Body of pancreas (tissue), 4 donors: Measurements from ENCODE around the gene PCSK4. TPM values are rescaled to one million over a fixed set of nuclear protein-coding genes. Genes with fewer than 3 reads are reported as not detected.
A peak's percentile ranks its signal among the peaks of the same experiment; 100 is the strongest.
"Not testable (repeated sequence)": the region's sequence is repeated elsewhere in the genome, so short reads cannot be mapped to it uniquely, and the experiment has no call there.

ENCODE experiments used
- ATAC-seq: fragments of 150-250 bp; one replicate; pipeline ENCODE4 v1.9.1; 2016
- DNase-seq, 4 donors: peaks; one replicate each; pipeline ENCODE4 v3.0.0-alpha.2; 2019
- H3K27ac ChIP-seq, 4 donors: fragments of 200-600 bp; sonication (generic); 1 replicate in 3 of 4; 2 replicates in 1 of 4; pipeline versions ENCODE4 v1.5.1 to v1.6.1; 2016 to 2019; ENCODE audit warnings: mild to moderate bottlenecking in 1 of 4, mixed read lengths in 1 of 4, moderate library complexity in 1 of 4
- H3K27me3 ChIP-seq, 2 donors: fragments of 200-600 bp; sonication (generic); one replicate each; pipeline ENCODE4 v1.6.0; 2016; ENCODE audit warnings: mild to moderate bottlenecking in 1 of 2
- H3K36me3 ChIP-seq, 2 donors: fragments of 200-600 bp; sonication (generic); replicated peaks in 1 of 2; 2 replicates each; pipeline ENCODE4 v1.5.1; 2016; ENCODE audit warnings: low read depth in 2 of 2; ENCODE audit not compliant: insufficient read depth in 1 of 2
- H3K4me1 ChIP-seq: fragments of 200-600 bp; sonication (generic); one replicate; pipeline ENCODE4 v1.6.0; 2016
- H3K4me3 ChIP-seq, 2 donors: fragments of 200-600 bp; sonication (generic); 1 replicate in 1 of 2; 2 replicates in 1 of 2; pipeline ENCODE4 v1.5.1; 2016 to 2019
- H3K9me3 ChIP-seq, 3 donors: fragments of 200-600 bp; sonication (generic); 1 replicate in 2 of 3; 2 replicates in 1 of 3; pipeline ENCODE4 v1.5.1; 2016
- CTCF ChIP-seq, 7 experiments: fragments of 450-650 bp in 4 of 7; fragments of 200-600 bp in 3 of 7; sonication (generic) in 3 of 7; IDR thresholded peaks; one replicate each; pipeline ENCODE4 v1.5.1; 2016 to 2019; ENCODE audit warnings: antibody characterized with exemption in 7 of 7
- POLR2A ChIP-seq, 3 donors: fragments of 450-650 bp; IDR thresholded peaks; one replicate each; pipeline ENCODE4 v1.6.1; 2016; ENCODE audit warnings: antibody characterized with exemption in 3 of 3, mild to moderate bottlenecking in 2 of 3
- WGBS, 2 donors: methylation state at CpG; one replicate each; pipeline ENCODE4 v1.1.5; 2017; 5-methylcytosine and 5-hydroxymethylcytosine counted together
- intact Hi-C: fragments of 100-400 bp; cut with DNase I; formaldehyde crosslinking; loops from one replicate; pipeline ENCODE4 v1.15.1; 2023
- total RNA-seq, 2 donors: library from RNA; depleted of rRNA; stranded (reverse); fragments of >200 nt; gene quantifications; one replicate each; pipeline ENCODE4 v1.1.0, GENCODE V29; 2016

PCSK4 gene
- total RNA-seq, 2 donors from 2014 or later, result 5.2 to 10.9 TPM

DNA sequence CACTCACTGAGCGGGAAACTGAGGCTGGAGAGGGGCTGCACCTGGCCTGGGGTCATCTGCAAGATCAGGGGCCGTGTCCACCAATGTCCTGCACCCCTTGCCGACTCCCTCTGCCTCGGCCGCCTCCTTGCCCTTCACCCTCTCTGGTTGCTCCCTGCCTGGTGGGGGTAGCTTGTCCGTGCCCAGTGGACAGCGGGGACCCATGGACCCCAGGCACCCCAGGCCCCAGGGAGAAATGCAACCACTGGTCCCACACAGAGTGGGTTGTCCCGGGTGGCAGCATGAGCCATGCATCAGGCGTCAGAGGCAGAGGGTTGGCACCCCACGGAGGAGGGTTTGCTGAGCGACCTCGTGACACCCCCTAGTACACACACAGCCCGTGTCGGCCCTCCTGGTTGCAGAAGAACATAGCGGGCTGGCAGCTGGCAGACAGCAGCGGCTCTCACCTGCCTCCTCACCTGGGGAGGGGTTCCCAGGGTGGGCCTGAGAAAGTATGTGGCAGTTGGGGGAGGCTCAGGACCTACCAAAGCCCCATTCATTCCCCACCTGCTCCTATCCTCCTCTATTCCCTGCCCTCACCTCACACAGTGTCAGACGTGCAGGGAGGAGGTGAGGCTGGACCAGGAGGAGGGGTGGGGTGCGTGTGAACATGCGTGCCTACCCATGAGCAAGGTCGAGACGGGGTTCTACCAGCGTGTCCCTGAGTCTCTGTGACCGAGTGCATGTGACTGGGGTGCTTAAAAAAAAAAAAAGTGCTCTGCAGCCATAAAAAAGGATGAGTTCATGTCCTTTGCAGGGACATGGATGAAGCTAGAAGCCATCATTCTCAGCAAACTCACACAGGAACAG is 14.0 kb upstream of the PCSK4 start:
- Histone ChIP-seq H3K9me3 (no peaks in the 10 kb centered on the region), H3K36me3 (no peaks in the 10 kb centered on the region), H3K4me3 (no peak overlapping the region), H3K4me1 (peaks cover 36% of the 10 kb centered on the region), H3K27me3 (no peaks in the 10 kb centered on the region), H3K27ac (no peak overlapping the region)
- intact Hi-C loops, result no loop called here
- TF ChIP-seq CTCF (IDR thresholded peaks at IDR 0.05) (no peak), POLR2A (IDR thresholded peaks at IDR 0.05) (no peak)
- WGBS, 2 donors, result 35 to 37% methylated on average over 10 to 23 of the region's 23 CpGs
- DNase-seq, result peak in 1 of 4 donors; percentile 11
- ATAC-seq, result no peak

- Histone ChIP-seq H3K27ac (no peak overlapping the region), H3K4me1 (peaks cover 36% of the 10 kb centered on the region), H3K4me3 (no peak overlapping the region), H3K36me3 (no peaks in the 10 kb centered on the region), H3K27me3 (no peaks in the 10 kb centered on the region), H3K9me3 (no peaks in the 10 kb centered on the region)
- no peak for ATAC-seq
- peak; percentile 43 to 65 (median 50) for DNase-seq
- WGBS, 2 donors, result 16 to 43% methylated on average over 12 to 38 of the region's 49 CpGs
- intact Hi-C loops, result no loop called here
- TF ChIP-seq CTCF (IDR thresholded peaks at IDR 0.05), result peak; percentile 43 to 68 (median 56)
- no peak for TF ChIP-seq POLR2A (IDR thresholded peaks at IDR 0.05)
Observed at GRCh38 chr19:1503089-1503924, 13.2 kb upstream of the PCSK4 start.

DNA sequence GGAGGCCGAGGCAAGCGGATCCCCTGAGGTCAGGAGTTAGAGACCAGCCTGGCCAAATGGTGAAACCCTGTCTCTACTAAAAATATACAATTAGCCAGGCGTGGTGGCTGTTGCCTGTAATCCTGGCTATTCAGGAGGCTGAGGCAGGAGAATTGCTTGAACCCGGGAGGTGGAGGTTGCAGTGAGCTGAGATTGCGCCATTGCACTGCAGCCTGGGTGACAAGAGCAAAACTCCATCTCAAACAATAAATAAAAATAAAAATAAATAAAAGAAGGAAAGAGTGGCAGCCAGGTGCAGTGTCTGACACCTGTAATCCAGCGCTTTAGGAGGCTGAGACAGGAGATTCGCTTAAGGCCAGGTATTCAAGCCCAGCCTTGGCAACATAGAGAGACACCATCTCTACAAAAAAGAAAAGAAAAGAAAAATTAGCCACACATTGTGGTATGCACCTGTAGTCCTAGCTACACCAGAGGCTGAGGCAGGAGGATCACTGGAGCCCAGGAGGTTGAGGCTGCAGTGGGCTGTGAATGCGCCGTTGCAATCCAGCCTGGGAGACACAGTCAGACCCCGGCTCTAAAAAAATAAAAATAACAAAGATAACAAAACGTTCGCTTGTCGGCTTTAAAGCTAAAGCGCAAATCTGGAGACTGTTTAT is 12.4 kb upstream of the PCSK4 start:
- H3K27me3 ChIP-seq, result no peaks in the 10 kb centered on the region
- DNase-seq (no peak), ATAC-seq (no peak)
- intact Hi-C loops, result no loop called here
- H3K4me1 ChIP-seq, result peaks cover 31% of the 10 kb centered on the region
- no peak for TF ChIP-seq POLR2A (IDR thresholded peaks at IDR 0.05)
- no peak for TF ChIP-seq CTCF (IDR thresholded peaks at IDR 0.05)
- H3K27ac ChIP-seq, result no peak overlapping the region
- H3K9me3 ChIP-seq, result no peaks in the 10 kb centered on the region
- H3K4me3 ChIP-seq, result no peak overlapping the region
- no peaks in the 10 kb centered on the region for H3K36me3 ChIP-seq
- WGBS, 2 donors, result 67 to 72% methylated on average over 14 of the region's 14 CpGs

DNA sequence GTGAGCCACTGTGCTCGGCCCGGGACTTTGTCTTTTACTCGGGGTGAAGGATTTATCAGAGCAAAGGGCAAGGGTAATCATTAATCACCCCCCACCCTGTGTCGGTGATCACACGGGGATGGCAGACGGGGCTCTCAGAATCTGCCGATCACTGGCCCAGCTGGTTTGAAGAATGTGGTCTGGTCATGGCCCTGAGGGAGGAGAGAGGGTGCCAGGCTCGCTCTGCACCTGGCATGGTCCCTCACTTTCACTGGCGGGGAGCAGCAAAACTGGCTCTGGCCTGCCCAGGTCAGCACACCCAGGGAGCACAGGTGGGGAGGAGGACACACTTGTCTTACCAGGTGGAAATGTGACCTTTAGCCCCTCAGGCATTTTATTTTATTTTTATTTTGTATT is 11.0 kb upstream of the PCSK4 start:
- TF ChIP-seq CTCF (IDR thresholded peaks at IDR 0.05) (no peak), POLR2A (IDR thresholded peaks at IDR 0.05) (no peak)
- Histone ChIP-seq H3K27me3 (no peaks in the 10 kb centered on the region), H3K4me3 (no peak overlapping the region), H3K27ac (peak overlapping the region in 3 of 4 donors; percentile 56 to 71 (median 69)), H3K9me3 (no peaks in the 10 kb centered on the region), H3K36me3 (no peaks in the 10 kb centered on the region), H3K4me1 (peaks cover 25% of the 10 kb centered on the region)
- whole genome bisulfite sequencing, 2 donors, result 20% methylated on average over 9 of the region's 9 CpGs; no CpG with 5 or more reads in 1 of the 2 donors
- ATAC-seq (peak; percentile 66), DNase-seq (peak in 3 of 4 donors; percentile 61 to 69 (median 68))
- intact Hi-C loops, result no loop called here

DNA sequence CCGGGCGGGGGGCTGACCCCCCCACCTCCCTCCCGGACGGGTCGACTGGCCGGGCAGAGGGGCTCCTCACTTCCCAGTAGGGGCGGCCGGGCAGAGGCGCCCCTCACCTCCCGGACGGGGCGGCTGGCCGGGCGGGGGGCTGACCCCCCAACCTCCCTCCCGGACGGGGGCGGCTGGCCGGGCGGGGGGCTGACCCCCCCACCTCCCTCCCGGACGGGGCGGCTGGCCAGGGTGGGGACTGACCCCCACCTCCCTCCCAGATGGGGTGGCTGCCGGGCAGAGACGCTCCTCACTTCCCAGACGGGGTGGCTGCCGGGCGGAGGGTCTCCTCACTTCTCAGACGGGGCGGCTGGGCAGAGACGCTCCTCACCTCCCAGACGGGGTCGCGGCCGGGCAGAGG is 9.1 kb upstream of the PCSK4 start:
- H3K4me3 ChIP-seq, ATAC-seq, H3K27ac ChIP-seq, H3K27me3 ChIP-seq, H3K36me3 ChIP-seq, intact Hi-C loops, DNase-seq, H3K9me3 ChIP-seq: not testable (repeated sequence)
- H3K4me1 ChIP-seq, result peaks cover 24% of the 10 kb centered on the region
- 90% methylated on average over 2 of the region's 34 CpGs; no CpG with 5 or more reads in 1 of the 2 donors for WGBS, 2 donors
